Activated CD8-positive, alpha-beta T cell treated with anti-CD3 and anti-CD28 coated beads, Interleukin-2, amount 10 ng/mL, durations not matched to agents 7 days and 5 days (primary cell): ENCODE data around the gene FBLN7. TPM values are rescaled to one million over a fixed set of nuclear protein-coding genes. Genes with fewer than 3 reads are reported as not detected.

Source experiments
- ATAC-seq: fragments of 150-1000 bp; cut with Tn5 transposase; one replicate; pipeline ENCODE4 v1.10.0; 2021; ENCODE audit warnings: moderate library complexity
- CTCF ChIA-PET: fragments of 350-600 bp; sonication (Branson Sonifier 250); formaldehyde crosslinking; loops from one replicate; lab custom pipeline; 2021; ENCODE audit warnings: antibody characterized with exemption; lab: Charles Lee
- POLR2A ChIA-PET: fragments of 350-600 bp; sonication (Branson Sonifier 250); formaldehyde crosslinking; loops from one replicate; lab custom pipeline; 2021; ENCODE audit warnings: antibody characterized with exemption; lab: Charles Lee
- DNase-seq: peaks from one replicate; pipeline ENCODE4 v3.0.0-alpha.2; 2020
- H3K27ac Mint-ChIP-seq: one replicate; pipeline ENCODE4 v1.8.0; 2021; ENCODE audit warnings: mild to moderate bottlenecking, mixed read lengths
- H3K27me3 Mint-ChIP-seq: one replicate; pipeline ENCODE4 v1.8.0; 2021; ENCODE audit warnings: low read depth, mixed read lengths
- H3K36me3 Mint-ChIP-seq: one replicate; pipeline ENCODE4 v1.8.0; 2021; ENCODE audit warnings: low read depth, mixed read lengths
- H3K4me1 Mint-ChIP-seq: one replicate; pipeline ENCODE4 v1.8.0; 2021; ENCODE audit warnings: low read depth, mixed read lengths
- H3K4me3 Mint-ChIP-seq: one replicate; pipeline ENCODE4 v1.8.0; 2021; ENCODE audit warnings: mild to moderate bottlenecking, mixed read lengths
- H3K9me3 Mint-ChIP-seq: one replicate; pipeline ENCODE4 v1.8.0; 2022; ENCODE audit warnings: mixed read lengths; ENCODE audit not compliant: insufficient read depth
- total RNA-seq, 2 experiments: library from RNA; stranded (reverse); gene quantifications; one replicate each; pipeline ENCODE4 v1.2.3, GENCODE V29; 2021

Gene FBLN7
- total RNA-seq, 2 experiments from 2014 or later: 0.58 to 0.91 TPM

- CTCF ChIA-PET: no interaction called here
- H3K9me3 Mint-ChIP-seq: no peaks in the 10 kb centered on the region
- no peak for ATAC-seq
- POLR2A ChIA-PET: no interaction called here
- peaks cover 6% of the 10 kb centered on the region for H3K4me1 Mint-ChIP-seq
- no peak overlapping the region for H3K27ac Mint-ChIP-seq
- no peak for DNase-seq
- H3K27me3 Mint-ChIP-seq: peaks cover 4% of the 10 kb centered on the region
- H3K36me3 Mint-ChIP-seq: no peaks in the 10 kb centered on the region
- no peak overlapping the region for H3K4me3 Mint-ChIP-seq
Observed at GRCh38 chr2:112161431-112162145, 23.4 kb downstream of the FBLN7 start.

DNA sequence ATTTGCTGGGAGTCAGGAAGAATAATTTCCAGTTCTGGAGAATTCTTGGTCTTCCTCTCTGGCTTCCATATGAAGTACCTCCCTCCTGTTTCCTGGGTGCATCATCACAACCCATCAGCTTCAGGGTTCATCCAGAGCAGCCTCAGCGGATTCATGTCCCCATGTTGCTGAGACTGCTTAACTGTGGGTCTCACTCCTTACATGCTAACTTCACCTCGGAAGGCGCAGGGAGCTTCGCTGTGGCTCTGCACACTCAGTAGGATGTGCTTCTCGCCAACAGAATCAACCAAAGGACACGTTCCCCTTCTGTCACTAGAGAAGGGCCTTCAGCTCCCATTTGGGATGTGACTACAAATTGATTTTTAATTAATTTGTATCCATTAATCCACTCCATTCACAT is 24.2 kb downstream of the FBLN7 start:
- Mint-ChIP-seq H3K4me3 (no peak overlapping the region), H3K4me1 (peaks cover 2% of the 10 kb centered on the region), H3K27ac (no peak overlapping the region), H3K27me3 (peaks cover 4% of the 10 kb centered on the region), H3K9me3 (no peaks in the 10 kb centered on the region), H3K36me3 (no peaks in the 10 kb centered on the region)
- POLR2A ChIA-PET: no interaction called here
- DNase-seq: no peak
- CTCF ChIA-PET: interaction anchor here (1.5 kb wide), 1 partner anchor 41 kb away, joined by 4 read pairs; no protein-coding TSS in a partner anchor
- ATAC-seq: no peak

- no peak for ATAC-seq
- no peak overlapping the region for H3K27ac Mint-ChIP-seq
- H3K27me3 Mint-ChIP-seq: peaks cover 4% of the 10 kb centered on the region
- H3K9me3 Mint-ChIP-seq: no peaks in the 10 kb centered on the region
- POLR2A ChIA-PET: no interaction called here
- no peak for DNase-seq
- H3K36me3 Mint-ChIP-seq: no peaks in the 10 kb centered on the region
- no peak overlapping the region for H3K4me3 Mint-ChIP-seq
- CTCF ChIA-PET: interaction anchor here (1.5 kb wide), 1 partner anchor 41 kb away, joined by 4 read pairs; no protein-coding TSS in a partner anchor
- H3K4me1 Mint-ChIP-seq: no peaks in the 10 kb centered on the region
Observed at GRCh38 chr2:112162956-112163355, 24.8 kb downstream of the FBLN7 start.

GRCh38 chr2:112163541-112163981 is 25.4 kb downstream of the FBLN7 start:
- ATAC-seq (no peak), DNase-seq (no peak)
- H3K27ac Mint-ChIP-seq: no peak overlapping the region
- CTCF ChIA-PET: interaction anchor here (1.5 kb wide), 1 partner anchor 42 kb away, joined by 4 read pairs; no protein-coding TSS in a partner anchor
- H3K27me3 Mint-ChIP-seq: peaks cover 4% of the 10 kb centered on the region
- peaks cover 2% of the 10 kb centered on the region for H3K4me1 Mint-ChIP-seq
- H3K4me3 Mint-ChIP-seq: no peak overlapping the region
- POLR2A ChIA-PET: no interaction called here
- no peaks in the 10 kb centered on the region for H3K9me3 Mint-ChIP-seq
- no peaks in the 10 kb centered on the region for H3K36me3 Mint-ChIP-seq

DNA sequence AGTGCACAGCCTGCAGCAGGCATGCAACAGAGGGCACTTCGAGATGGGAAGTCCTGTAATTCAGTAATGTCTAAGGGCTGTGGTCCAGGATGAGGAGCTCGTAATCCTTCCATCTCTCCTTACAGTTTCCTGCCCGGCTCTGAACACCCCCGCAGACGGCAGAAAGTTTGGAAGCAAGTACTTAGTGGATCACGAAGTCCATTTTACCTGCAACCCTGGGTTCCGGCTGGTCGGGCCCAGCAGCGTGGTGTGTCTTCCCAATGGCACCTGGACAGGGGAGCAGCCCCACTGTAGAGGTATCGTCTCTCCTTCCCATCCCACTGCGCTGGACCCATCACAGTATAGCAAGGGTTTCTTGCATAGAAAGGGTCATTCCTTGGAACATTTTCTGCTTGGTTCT is 26.7 kb downstream of the FBLN7 start:
- peaks cover 5% of the 10 kb centered on the region for H3K4me1 Mint-ChIP-seq
- ChIA-PET CTCF (no interaction called here), POLR2A (no interaction called here)
- H3K27me3 Mint-ChIP-seq: no peaks in the 10 kb centered on the region
- no peak for ATAC-seq
- no peak for DNase-seq
- no peaks in the 10 kb centered on the region for H3K9me3 Mint-ChIP-seq
- no peaks in the 10 kb centered on the region for H3K36me3 Mint-ChIP-seq
- H3K27ac Mint-ChIP-seq: no peak overlapping the region
- no peak overlapping the region for H3K4me3 Mint-ChIP-seq

DNA sequence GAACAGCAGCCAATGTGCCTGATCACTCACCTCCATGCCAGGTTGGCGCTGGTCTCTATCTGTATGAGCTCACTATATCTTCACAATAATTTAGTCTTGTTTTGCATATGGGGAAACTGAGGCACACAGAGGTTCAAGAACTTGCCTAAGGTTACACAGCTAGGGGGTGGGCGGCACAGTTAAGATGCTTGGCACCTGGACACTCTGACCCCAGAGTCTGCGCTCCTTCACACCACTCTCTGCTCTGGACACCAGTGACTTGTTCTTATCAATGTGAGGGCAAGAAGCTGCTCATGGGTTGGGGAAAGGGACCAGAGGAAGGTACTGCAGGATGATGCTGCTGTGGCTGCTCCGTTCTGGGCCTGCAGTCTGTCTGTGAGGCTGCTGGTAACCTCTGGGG is 27.1 kb downstream of the FBLN7 start:
- Mint-ChIP-seq H3K9me3 (no peaks in the 10 kb centered on the region), H3K36me3 (no peaks in the 10 kb centered on the region), H3K27me3 (no peaks in the 10 kb centered on the region), H3K4me3 (no peak overlapping the region), H3K4me1 (peaks cover 5% of the 10 kb centered on the region), H3K27ac (no peak overlapping the region)
- ATAC-seq (no peak), DNase-seq (no peak)
- ChIA-PET POLR2A (no interaction called here), CTCF (no interaction called here)

GRCh38 chr2:112166806-112167499 is 28.8 kb downstream of the FBLN7 start:
- no peak for DNase-seq
- no peak overlapping the region for H3K4me3 Mint-ChIP-seq
- ATAC-seq: no peak
- H3K9me3 Mint-ChIP-seq: no peaks in the 10 kb centered on the region
- H3K27ac Mint-ChIP-seq: no peak overlapping the region
- H3K36me3 Mint-ChIP-seq: no peaks in the 10 kb centered on the region
- ChIA-PET POLR2A (no interaction called here), CTCF (interaction anchor here (0.6 kb wide), 1 partner anchor 110 kb away, joined by 3 read pairs; no protein-coding TSS in a partner anchor)
- H3K4me1 Mint-ChIP-seq: peaks cover 5% of the 10 kb centered on the region
- no peaks in the 10 kb centered on the region for H3K27me3 Mint-ChIP-seq

- ChIA-PET POLR2A (no interaction called here), CTCF (no interaction called here)
- Mint-ChIP-seq H3K9me3 (no peaks in the 10 kb centered on the region), H3K27me3 (peaks cover 2% of the 10 kb centered on the region), H3K27ac (no peak overlapping the region), H3K36me3 (no peaks in the 10 kb centered on the region), H3K4me1 (peaks cover 5% of the 10 kb centered on the region), H3K4me3 (no peak overlapping the region)
- DNase-seq: no peak
- no peak for ATAC-seq
Observed at GRCh38 chr2:112168422-112169124, 30.4 kb downstream of the FBLN7 start.

- Mint-ChIP-seq H3K4me3 (no peak overlapping the region), H3K9me3 (no peaks in the 10 kb centered on the region), H3K4me1 (peaks cover 5% of the 10 kb centered on the region), H3K27me3 (peaks cover 2% of the 10 kb centered on the region), H3K36me3 (no peaks in the 10 kb centered on the region), H3K27ac (no peak overlapping the region)
- ChIA-PET CTCF (no interaction called here), POLR2A (no interaction called here)
- ATAC-seq: no peak
- DNase-seq: no peak
Observed at GRCh38 chr2:112170495-112170894, 32.3 kb downstream of the FBLN7 start.

- peaks cover 10% of the 10 kb centered on the region for H3K27me3 Mint-ChIP-seq
- H3K9me3 Mint-ChIP-seq: no peaks in the 10 kb centered on the region
- ATAC-seq (no peak), DNase-seq (no peak)
- no peak overlapping the region for H3K4me3 Mint-ChIP-seq
- CTCF ChIA-PET: interaction anchor here (0.6 kb wide), 1 partner anchor 27 kb away, joined by 3 read pairs; no protein-coding TSS in a partner anchor
- H3K27ac Mint-ChIP-seq: no peak overlapping the region
- H3K4me1 Mint-ChIP-seq: peaks cover under 1% of the 10 kb centered on the region
- POLR2A ChIA-PET: no interaction called here
- no peaks in the 10 kb centered on the region for H3K36me3 Mint-ChIP-seq
Observed at GRCh38 chr2:112173646-112174319, 35.6 kb downstream of the FBLN7 start.

GRCh38 chr2:112174383-112174782 is 36.2 kb downstream of the FBLN7 start:
- POLR2A ChIA-PET: interaction anchor here (0.7 kb wide), 1 partner anchor 24 kb away, joined by 3 read pairs; no protein-coding TSS in a partner anchor
- Mint-ChIP-seq H3K4me1 (no peaks in the 10 kb centered on the region), H3K4me3 (no peak overlapping the region), H3K27ac (no peak overlapping the region), H3K36me3 (no peaks in the 10 kb centered on the region), H3K9me3 (no peaks in the 10 kb centered on the region), H3K27me3 (peaks cover 16% of the 10 kb centered on the region)
- DNase-seq: no peak
- CTCF ChIA-PET: interaction anchor here (0.6 kb wide), 1 partner anchor 27 kb away, joined by 3 read pairs; no protein-coding TSS in a partner anchor
- ATAC-seq: no peak
